ENCODE results near the gene PDCD1LG2.

- TF ChIP-seq, protein P1, sequence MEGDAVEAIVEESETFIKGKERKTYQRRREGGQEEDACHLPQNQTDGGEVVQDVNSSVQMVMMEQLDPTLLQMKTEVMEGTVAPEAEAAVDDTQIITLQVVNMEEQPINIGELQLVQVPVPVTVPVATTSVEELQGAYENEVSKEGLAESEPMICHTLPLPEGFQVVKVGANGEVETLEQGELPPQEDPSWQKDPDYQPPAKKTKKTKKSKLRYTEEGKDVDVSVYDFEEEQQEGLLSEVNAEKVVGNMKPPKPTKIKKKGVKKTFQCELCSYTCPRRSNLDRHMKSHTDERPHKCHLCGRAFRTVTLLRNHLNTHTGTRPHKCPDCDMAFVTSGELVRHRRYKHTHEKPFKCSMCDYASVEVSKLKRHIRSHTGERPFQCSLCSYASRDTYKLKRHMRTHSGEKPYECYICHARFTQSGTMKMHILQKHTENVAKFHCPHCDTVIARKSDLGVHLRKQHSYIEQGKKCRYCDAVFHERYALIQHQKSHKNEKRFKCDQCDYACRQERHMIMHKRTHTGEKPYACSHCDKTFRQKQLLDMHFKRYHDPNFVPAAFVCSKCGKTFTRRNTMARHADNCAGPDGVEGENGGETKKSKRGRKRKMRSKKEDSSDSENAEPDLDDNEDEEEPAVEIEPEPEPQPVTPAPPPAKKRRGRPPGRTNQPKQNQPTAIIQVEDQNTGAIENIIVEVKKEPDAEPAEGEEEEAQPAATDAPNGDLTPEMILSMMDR (IDR thresholded peaks at IDR 0.05), result no peak
- no peak for TF ChIP-seq POLR2A (IDR thresholded peaks at IDR 0.05)
- no peak for TF ChIP-seq POLR2AphosphoS5 (IDR thresholded peaks at IDR 0.05)
These were observed 4.9 kb downstream of the PDCD1LG2 start for GRCh38 chr9:5515261-5515650.

Data from upper lobe of left lung (tissue), 4 donors.